GM13977 (cell line): ENCODE data around the gene SLFN12L.
A peak's percentile ranks its signal among the peaks of the same experiment; 100 is the strongest.

Source experiments
- DNase-seq: peaks from one replicate; pipeline ENCODE4 v3.0.0; 2012; ENCODE audit warnings: low spot score
- in situ Hi-C: fragments of 300-500 bp; cut with MboI; formaldehyde crosslinking; loops from one replicate; pipeline ENCODE4 v1.12.0; 2022; ENCODE audit warnings: low sequenced_read_pairs, low pct_unique_long_range_greater_than_20kb, mixed read lengths, inconsistent platforms; ENCODE audit not compliant: unreplicated experiment
- TF ChIP-seq, protein P1 (sequence below): IDR thresholded peaks from 2 replicates; pipeline ENCODE4 v1.5.1; 2012; ENCODE audit warnings: mild to moderate bottlenecking, control low read depth; ENCODE audit not compliant: insufficient read depth; ENCODE audit errors: extremely low read depth, missing control alignments

The SLFN12L gene

GRCh38 chr17:35488991-35489390 is 48.5 kb downstream of the SLFN12L start:
- in situ Hi-C loops = no loop called here
- TF ChIP-seq, protein P1, sequence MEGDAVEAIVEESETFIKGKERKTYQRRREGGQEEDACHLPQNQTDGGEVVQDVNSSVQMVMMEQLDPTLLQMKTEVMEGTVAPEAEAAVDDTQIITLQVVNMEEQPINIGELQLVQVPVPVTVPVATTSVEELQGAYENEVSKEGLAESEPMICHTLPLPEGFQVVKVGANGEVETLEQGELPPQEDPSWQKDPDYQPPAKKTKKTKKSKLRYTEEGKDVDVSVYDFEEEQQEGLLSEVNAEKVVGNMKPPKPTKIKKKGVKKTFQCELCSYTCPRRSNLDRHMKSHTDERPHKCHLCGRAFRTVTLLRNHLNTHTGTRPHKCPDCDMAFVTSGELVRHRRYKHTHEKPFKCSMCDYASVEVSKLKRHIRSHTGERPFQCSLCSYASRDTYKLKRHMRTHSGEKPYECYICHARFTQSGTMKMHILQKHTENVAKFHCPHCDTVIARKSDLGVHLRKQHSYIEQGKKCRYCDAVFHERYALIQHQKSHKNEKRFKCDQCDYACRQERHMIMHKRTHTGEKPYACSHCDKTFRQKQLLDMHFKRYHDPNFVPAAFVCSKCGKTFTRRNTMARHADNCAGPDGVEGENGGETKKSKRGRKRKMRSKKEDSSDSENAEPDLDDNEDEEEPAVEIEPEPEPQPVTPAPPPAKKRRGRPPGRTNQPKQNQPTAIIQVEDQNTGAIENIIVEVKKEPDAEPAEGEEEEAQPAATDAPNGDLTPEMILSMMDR = no peak
- DNase-seq = no peak

DNA sequence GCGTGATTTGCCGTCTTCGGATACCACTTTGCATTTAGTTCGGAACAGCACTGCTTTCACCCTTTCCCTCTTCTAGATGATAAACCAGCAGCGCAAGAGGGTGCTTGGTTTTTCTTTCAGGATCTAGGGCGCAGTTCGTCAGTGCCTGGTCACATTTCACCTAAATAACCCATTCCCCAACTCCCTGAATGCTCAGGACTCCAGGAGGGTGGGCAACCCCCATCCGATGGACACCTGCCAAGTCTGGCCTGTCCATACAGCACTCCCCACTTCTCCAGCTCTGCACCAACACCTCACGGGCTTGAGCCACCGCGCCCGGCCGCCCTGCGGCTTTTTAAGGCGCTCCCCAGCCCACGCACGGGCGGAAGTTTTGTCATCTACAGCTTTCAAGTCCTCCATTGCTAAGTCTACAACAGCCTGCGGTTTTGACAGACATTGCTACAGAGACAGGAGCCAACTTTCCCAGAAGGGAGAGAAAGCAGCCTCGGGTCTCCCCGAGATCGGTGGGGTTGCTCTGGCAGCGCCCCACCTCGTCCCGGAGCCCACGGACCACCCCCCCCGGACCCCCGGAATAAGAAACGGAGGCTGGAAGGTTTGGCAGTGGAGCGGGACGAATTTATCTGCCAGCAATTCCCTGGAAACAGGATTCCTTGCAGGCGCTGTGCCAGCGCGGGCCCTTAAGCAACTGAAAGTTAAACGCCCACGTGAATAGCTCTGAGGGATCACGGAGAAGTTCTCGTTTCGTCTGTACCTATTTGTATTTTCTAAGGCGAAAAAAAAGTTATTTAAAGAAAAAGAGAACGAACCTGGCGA is 50.4 kb downstream of the SLFN12L start:
- in situ Hi-C loops = no loop called here
- TF ChIP-seq, protein P1 = no peak
- DNase-seq = peak; percentile 84

DNA sequence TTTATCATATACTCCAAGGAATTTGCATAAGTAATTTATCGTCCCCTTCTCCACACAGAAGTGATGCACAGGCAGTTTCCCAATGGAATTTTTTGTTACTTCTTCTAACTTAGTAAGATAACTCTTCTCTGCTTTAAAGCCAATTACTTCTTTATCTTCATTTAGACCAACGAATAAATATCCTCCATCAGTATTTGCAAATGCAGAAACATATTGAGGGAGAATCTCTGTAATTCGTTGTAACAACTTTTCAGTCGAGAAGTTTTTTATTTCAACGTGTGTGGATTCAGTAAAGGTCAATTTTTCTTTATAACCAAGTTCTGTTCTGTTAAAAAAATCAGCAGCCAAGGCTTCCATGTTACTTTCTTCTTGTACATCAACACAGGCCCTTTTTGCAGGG is 58.2 kb downstream of the SLFN12L start:
- TF ChIP-seq, protein P1 = no peak
- no peak for DNase-seq
- in situ Hi-C loops = no loop called here

GRCh38 chr17:35477248-35477647 is 60.2 kb downstream of the SLFN12L start:
- no peak for DNase-seq
- TF ChIP-seq, protein P1 = no peak
- in situ Hi-C loops = no loop called here

DNA sequence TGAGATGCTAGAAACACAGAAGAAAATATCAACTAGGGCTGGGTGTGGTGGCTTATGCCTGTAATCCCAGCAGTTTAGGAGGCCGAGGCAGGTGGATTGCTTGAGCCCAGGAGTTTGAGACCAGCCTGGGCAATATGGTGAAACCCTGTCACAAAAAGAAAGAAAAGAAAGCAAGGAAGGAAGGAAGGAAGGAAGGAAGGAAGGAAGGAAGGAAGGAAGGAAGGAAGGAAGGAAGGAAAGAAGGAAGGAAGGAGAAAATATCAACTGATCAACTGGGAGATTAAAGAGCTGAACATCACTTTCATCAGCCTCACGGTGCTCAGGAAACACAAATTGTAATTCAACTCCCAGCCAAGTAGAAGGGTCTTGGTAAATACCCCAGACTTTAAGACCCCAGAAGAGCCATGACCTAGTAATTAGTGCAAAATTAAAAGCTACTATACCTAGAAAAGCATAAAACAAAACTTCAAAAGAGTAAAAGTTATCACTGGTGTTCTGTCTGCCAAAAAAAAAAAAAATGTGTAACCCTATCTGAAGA is 61.1 kb downstream of the SLFN12L start:
- in situ Hi-C loops = no loop called here
- TF ChIP-seq, protein P1 = no peak
- no peak for DNase-seq

DNA sequence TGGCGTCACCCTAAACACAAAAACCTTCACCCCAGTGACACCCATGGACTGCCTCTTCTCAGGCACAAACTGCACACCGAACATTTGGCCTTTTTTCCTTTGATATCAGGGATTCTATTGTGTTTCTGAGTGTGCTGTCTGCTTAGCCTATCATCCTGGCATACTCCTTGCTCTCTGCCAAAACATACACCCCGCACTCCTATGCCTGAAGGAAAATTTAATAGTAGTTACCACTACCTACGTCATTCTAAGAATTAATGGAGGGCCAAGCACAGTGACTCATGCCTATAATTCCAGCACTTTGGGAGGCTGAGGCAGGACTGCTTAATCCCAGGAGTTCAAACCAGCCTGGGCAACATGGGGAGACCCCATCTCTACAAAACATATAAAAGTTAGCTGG is 69.0 kb downstream of the SLFN12L start:
- in situ Hi-C loops = no loop called here
- DNase-seq = no peak
- TF ChIP-seq, protein P1 = no peak
